ENCODE measurements around the gene SPATA20. TPM values are rescaled to one million over a fixed set of nuclear protein-coding genes. Genes with fewer than 3 reads are reported as not detected.

SPATA20 gene
- total RNA-seq, 3 donors from 2014 or later: 54.3 to 95.3 (median 65.4) TPM

- TF ChIP-seq CTCF (IDR thresholded peaks at IDR 0.05): no peak
- H3K9me3 ChIP-seq: no peaks in the 10 kb centered on the region
- H3K4me3 ChIP-seq: no peak overlapping the region
- DNase-seq (no peak), ATAC-seq (no peak)
- intact Hi-C loops (cut with DNase I, micrococcal nuclease): no loop called here
- H3K36me3 ChIP-seq (ENCODE audit: low read depth): no peaks in the 10 kb centered on the region
- H3K4me1 ChIP-seq (ENCODE audit: low read depth): no peaks in the 10 kb centered on the region
These were observed 33.7 kb downstream of the SPATA20 start for GRCh38 chr17:50580646-50581045.

GRCh38 chr17:50581316-50581715, 34.3 kb downstream of the SPATA20 start:
- TF ChIP-seq CTCF (IDR thresholded peaks at IDR 0.05): no peak
- ATAC-seq (no peak), DNase-seq (no peak)
- intact Hi-C loops (cut with DNase I, micrococcal nuclease): no loop called here
- no peaks in the 10 kb centered on the region for H3K36me3 ChIP-seq (ENCODE audit: low read depth)
- no peaks in the 10 kb centered on the region for H3K4me1 ChIP-seq (ENCODE audit: low read depth)
- no peak overlapping the region for H3K4me3 ChIP-seq
- H3K9me3 ChIP-seq: no peaks in the 10 kb centered on the region

DNA sequence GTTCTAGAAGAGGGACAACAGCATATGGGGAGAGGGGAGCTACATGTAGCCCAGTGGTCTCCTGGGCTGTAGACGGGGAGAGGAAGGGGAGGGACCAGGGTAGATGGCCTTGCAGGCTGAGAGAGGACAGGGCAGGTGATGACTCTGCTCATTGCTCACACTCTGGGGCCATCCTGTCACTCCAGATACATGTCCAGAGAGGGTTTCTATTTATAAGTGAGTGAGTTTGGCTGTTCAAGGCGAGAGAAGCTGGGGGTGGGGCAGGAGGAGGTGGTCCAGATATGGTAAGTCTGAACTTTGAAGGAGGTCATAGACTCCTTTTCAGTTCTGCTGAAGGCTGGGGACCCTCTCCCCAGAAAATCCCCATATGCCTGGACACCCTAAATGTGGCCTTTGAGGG, 35.8 kb downstream of the SPATA20 start:
- ATAC-seq (no peak), DNase-seq (no peak)
- intact Hi-C loops (cut with DNase I, micrococcal nuclease): no loop called here
- H3K9me3 ChIP-seq: no peaks in the 10 kb centered on the region
- no peaks in the 10 kb centered on the region for H3K4me1 ChIP-seq (ENCODE audit: low read depth)
- H3K4me3 ChIP-seq: no peak overlapping the region
- no peaks in the 10 kb centered on the region for H3K36me3 ChIP-seq (ENCODE audit: low read depth)
- TF ChIP-seq CTCF (IDR thresholded peaks at IDR 0.05): no peak

- no peak for TF ChIP-seq CTCF (IDR thresholded peaks at IDR 0.05)
- H3K9me3 ChIP-seq: no peaks in the 10 kb centered on the region
- no peak for ATAC-seq
These were observed 36.7 kb downstream of the SPATA20 start for GRCh38 chr17:50583641-50584040.

GRCh38 chr17:50584116-50584515, 37.1 kb downstream of the SPATA20 start:
- ATAC-seq: no peak
- H3K4me1 ChIP-seq (ENCODE audit: low read depth): no peaks in the 10 kb centered on the region
- no peak for TF ChIP-seq CTCF (IDR thresholded peaks at IDR 0.05)
- no peaks in the 10 kb centered on the region for H3K9me3 ChIP-seq
- H3K36me3 ChIP-seq (ENCODE audit: low read depth): no peaks in the 10 kb centered on the region
- no peak overlapping the region for H3K4me3 ChIP-seq
- intact Hi-C loops (cut with DNase I, micrococcal nuclease): no loop called here
- no peak for DNase-seq

More at GRCh38 chr17:50583641-50584040, 36.7 kb downstream of the SPATA20 start:
- Histone ChIP-seq H3K36me3 (ENCODE audit: low read depth) (no peaks in the 10 kb centered on the region), H3K4me3 (no peak overlapping the region), H3K4me1 (ENCODE audit: low read depth) (no peaks in the 10 kb centered on the region)
- DNase-seq: no peak
- intact Hi-C loops (cut with DNase I, micrococcal nuclease): no loop called here

DNA sequence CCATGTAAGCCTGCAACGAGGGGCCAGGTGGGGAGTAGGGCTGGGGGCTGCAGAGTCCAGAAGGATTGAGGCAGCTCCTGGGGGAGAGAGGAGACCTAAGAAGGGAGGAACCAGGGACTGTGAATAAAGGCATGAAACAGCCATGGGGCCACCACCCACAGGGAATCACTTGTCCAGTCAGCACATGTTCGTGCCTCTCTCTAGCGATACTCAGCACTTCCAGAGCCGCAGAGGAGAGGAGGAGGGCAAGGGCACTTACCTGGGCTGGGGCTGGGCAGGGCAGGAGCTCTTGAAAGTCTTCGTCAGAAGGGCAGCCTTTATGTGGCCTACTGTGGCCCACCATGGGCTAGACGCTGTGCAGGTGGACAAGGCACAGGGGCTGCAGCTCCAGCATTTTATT, 37.8 kb downstream of the SPATA20 start:
- ATAC-seq (no peak), DNase-seq (no peak)
- Histone ChIP-seq H3K4me3 (no peak overlapping the region), H3K36me3 (ENCODE audit: low read depth) (no peaks in the 10 kb centered on the region), H3K4me1 (ENCODE audit: low read depth) (no peaks in the 10 kb centered on the region), H3K9me3 (no peaks in the 10 kb centered on the region)
- no peak for TF ChIP-seq CTCF (IDR thresholded peaks at IDR 0.05)
- intact Hi-C loops (cut with DNase I, micrococcal nuclease): no loop called here
